Left kidney (tissue), 8 donors: ENCODE measurements around the gene ITGB3. TPM values are rescaled to one million over a fixed set of nuclear protein-coding genes. Genes with fewer than 3 reads are reported as not detected.
"Not testable (repeated sequence)": the region's sequence is repeated elsewhere in the genome, so short reads cannot be mapped to it uniquely, and the experiment has no call there.

Source experiments
- DNase-seq: peaks from one replicate; pipeline ENCODE4 v3.0.0-alpha.2; 2013
- long read RNA-seq, 8 donors: transcript quantifications; one replicate each; lab custom pipeline, GENCODE V29; 2026
- polyA plus RNA-seq: library from polyadenylated mRNA; unstranded; fragments of 120-200 nt; gene quantifications from one replicate; pipeline ENCODE4 v1.2.1, GENCODE V29; 2013; ENCODE audit not compliant: insufficient read length

The ITGB3 gene
- 21.8 TPM for polyA plus RNA-seq
- long read RNA-seq, donor 1, partial matches to known transcripts: 0 of 2 reads
- long read RNA-seq, donor 1, other reads (novel, unspliced or antisense): 0 of 2 reads
- long read RNA-seq, donor 2: 0 reads
- long read RNA-seq, donor 3, partial matches to known transcripts: 0 of 1 reads
- long read RNA-seq, donor 3, other reads (novel, unspliced or antisense): 0 of 1 reads
- long read RNA-seq, donor 4: 0 reads
- long read RNA-seq, donor 5, partial matches to known transcripts: 8 of 10 reads
- long read RNA-seq, donor 5, other reads (novel, unspliced or antisense): 0 of 10 reads
- long read RNA-seq, donor 6: 0 reads
- long read RNA-seq, donor 7, partial matches to known transcripts: 8 of 11 reads
- long read RNA-seq, donor 7, other reads (novel, unspliced or antisense): 0 of 11 reads
- long read RNA-seq, donor 8: 0 reads

DNA sequence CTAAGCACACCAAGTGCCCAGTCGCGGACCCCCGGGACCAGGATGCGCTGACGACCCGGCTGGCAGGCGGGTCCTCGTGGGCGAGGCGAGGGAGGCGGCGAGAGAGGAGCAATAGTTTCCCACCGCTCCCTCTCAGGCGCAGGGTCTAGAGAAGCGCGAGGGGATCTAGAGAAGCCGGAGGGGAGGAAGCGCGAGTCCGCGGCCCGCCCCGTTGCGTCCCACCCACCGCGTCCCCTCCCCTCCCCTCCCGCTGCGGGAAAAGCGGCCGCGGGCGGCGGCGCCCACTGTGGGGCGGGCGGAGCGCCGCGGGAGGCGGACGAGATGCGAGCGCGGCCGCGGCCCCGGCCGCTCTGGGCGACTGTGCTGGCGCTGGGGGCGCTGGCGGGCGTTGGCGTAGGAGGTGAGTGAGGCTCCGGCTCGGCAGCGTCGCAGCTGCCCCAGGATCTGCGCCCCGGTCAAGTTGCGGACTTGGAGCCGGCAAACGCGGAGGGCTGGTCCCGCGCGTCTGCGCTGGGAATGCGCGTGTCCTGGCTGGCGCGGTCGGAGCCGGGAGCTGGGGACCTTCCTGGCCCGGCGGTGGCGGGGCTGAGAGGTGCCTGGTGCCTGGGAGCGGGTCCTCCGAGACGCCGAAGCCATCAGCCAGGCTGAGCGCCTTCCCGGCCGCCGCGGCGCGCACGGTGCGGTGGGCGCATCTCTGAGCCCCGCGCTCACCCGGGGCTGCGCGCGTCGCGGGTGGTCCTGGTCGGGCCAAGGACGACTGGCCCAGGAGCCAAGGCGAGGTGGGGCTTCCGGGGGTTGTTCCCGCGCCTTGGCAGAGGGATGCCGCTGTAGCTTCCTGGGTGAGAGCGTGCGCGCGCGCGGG lies at the start of gene ITGB3:
TSS of gene ITGB3 (plus strand) at position 287 of the 862 bp plus-strand sequence. CDS start at position 322, 35 bp downstream.
- DNase-seq: peak; percentile 66

DNA sequence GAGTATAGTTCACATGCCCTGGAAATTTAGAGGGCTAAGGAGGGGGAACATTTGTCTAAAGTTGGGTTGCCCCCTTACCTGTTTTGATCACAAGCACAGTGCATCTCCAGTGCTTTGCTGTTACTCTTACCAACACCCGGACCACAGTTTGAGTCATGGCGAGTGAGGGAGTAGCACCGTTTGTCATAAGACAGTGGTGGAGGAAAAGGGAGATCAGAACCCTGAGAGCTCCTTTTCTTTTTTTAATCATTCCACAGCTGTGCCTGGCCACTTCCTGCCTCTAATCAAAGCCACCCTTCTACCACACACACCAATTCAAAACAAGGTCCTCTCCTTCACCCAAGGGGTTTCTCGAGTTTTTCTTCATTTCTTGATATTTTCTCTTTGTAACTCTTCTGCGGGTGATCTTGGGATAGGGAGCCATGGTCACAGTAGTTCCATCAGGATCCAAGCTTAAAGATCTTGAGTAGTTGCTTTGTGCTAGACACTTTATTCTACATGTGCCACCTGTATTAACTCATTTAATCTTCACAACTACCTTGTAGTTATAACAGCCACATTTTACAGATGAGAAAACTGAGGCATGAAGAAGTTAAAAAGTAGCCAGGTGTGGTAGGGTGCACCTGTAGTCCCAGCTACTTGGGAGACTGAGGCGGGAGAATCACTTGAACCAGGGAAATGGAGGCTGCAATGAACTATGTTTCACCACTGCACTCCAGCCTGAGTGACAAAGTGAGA lies 49.5 kb upstream of the ITGB3 start:
- DNase-seq: no peak

DNA sequence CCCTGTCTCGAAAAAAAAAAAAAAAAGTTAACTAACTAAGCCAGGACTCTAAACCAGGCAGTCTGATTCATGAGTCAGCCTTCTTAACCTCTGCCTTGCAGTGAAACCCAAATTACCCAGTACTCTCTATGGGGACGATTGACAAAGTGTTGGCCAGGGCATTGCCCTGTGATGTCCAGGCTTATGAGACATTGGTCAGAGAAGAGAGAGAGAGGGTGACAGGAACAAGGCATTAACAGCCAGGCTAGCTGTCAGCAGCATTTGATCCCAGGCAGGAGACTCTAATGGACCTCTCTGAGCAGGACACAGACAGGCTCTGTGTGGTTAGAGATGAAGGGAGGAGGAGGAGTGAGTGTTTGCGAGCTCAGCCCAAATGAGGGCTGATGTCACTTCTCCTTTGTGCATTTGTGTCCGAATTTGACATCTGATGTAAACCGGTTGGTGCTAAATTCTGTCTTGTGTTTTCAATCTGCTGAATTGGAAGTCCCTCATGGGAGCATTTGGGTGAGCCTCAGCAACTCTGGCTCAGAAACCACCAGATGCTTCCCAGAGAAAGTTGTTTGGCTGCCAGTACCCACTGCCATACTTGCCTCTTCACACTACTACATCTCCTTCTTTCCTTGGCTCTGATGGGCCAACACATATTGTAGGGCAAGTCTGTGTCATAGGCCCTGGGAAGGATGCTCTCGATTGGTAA lies 48.8 kb upstream of the ITGB3 start:
- DNase-seq: no peak

DNA sequence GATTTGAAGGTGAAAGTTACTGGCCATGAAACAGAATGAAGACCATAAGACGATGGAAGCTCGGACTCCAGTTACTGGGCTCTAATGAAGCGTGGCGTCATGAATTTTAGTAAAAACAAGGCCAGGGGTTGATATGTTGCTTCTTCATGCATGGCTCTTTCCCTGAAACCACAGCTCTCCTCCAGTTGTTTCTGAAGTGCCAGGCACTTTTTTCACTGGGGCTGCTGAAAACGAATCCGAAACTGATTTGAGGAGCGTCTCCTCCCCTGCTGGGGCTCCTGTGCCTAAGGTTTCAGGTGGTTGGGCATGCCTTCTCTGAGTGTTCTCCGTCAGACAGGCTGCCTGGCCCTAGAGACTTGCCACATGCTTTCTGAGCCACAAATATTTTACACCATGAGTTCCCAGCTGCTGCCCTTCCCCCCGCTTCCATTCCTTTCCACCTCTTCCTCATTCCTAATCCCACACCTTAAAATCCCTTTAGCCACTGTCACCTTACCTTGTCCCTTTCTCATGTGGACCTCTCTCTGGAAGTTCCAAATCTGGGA lies 48.1 kb upstream of the ITGB3 start:
- DNase-seq: no peak

DNA sequence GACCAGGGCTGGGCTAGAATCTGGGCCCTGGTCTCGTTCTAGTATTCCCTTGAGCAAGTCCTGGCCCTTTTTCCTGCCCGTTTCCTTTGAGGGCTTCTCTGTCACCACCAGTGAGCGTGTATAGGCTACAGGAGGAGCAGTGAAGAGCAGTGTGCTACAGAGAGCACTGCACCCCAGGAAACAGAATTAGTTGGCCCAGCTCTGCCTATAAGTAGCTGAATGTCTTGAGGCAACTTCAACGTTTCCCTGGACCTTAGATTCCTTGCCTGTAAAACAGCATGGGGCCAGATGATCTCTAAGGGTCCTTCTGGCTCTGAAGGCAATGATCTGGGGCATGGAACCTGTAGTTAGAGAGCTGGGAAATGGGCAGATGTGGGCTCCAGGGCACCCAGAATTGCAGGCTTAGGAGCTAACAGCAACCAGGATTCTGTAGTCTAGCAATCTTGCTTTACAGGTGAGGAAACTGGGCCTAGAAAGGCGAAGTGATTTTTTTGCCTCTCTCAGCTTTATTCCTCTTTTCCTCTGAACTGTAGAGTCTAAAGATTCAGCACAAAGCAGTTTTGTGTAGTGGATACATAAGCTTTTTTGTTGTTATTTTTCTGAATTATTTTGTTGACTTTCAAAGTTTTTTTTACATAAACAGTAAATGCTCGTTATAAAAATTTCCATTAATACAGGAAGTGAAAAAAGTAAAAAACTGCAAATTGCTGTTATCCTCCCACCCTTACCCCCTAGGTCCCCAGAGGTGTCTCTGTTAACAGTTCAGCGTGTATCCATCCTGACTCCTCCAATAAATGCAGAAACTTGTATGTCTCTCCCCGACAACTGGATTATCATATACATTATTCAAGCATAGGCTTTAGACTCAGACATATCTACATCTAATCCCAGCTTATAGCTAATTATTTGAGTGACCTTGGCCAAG lies 46.2 kb upstream of the ITGB3 start:
- DNase-seq: no peak

DNA sequence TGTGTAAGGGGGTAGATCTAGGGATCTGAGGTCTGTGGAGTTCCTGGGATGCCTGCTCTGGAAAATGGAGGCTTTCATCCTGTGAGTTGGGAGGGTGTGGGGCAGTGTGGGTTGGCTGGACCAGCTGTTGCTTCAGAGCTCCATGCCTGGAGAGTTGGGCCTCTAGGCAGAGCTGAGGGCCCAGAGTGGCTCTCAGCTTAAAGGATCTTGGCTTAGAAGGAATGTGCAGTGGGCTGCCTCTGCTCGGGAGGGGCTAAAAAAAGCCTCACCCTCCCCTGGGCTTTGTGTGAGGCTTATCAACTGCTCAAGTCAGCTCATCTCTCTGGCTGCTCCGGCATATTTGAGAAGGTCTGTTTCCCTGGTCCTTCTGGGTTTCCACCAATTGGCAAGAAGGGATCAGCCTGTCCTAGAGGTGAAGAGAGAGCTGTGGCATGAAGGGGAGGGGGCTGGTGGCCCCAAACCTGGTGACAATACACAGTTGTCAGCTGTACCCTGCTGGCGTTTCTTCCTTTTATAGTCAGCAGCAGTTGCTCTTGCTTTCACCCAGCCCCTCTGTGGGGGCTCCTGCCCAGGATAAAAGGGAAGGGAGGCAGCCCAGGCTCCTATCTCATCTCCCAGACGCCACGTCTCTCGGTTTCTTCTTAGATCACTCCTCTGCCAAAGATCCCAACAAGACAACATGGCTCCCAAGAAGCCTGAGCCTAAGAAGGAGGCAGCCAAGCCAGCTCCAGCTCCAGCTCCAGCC lies 44.7 kb upstream of the ITGB3 start, which contains the start of gene MYL4:
TSS of gene MYL4 (plus strand) at position 605 of the 745 bp plus-strand sequence. CDS start at position 680, 75 bp downstream.
- no peak for DNase-seq

DNA sequence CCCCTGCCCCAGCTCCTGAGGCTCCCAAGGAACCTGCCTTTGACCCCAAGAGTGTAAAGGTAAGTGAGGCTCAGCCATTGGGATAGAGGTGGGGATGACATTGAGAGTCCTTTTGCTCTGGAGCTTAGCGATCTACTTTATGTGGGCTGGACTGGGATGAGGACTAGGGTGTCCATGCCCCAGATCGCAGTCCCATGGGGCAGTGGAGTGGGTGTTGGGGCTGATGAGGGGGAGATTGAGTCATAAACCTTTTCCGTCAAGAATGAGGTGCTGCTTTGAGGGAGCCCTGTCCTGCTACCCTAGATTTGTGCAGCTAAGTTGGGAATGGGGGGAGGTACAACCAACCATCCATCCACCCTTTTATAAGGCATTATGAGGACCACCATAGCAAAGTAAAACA lies 44.1 kb upstream of the ITGB3 start:
- no peak for DNase-seq

DNA sequence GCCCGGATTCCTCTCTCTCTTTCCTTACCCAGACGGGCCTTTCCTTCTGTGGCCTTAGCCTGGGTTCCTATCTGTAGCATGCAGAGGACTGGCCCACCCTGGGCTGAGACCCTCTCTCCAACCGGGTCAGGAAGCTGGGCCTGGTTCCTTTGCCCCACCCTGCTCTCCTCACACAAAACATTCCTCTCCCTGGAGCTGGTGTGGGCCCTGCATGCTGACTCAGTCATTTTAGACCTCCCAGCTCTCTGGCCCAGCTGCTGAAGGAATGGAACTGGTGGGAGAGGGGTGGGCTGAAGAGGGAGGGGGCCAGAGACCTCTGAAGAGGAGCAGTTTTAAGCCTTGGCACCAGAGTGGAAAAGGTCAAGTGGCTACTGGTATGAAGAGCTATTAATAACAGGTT lies 43.5 kb upstream of the ITGB3 start:
- no peak for DNase-seq

DNA sequence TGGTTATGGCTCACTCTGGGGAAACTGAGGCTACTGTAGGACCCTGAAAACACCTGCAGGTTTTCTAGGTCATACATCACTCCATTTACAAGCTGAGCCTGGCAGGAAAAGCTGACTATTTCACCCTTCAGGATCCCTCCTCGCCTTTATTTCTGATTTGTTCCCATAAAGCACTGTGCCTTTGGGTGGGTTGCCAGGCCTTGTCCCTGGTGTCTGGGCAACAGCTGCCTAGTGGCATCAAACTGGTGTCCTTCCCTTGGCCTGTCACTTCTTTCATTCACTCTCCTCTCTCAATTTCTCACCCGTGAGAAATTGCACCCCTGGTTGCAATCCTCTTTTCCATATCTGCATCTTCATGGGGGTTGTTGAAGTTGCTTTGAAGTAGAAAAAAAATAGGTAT lies 42.8 kb upstream of the ITGB3 start:
- DNase-seq: no peak

DNA sequence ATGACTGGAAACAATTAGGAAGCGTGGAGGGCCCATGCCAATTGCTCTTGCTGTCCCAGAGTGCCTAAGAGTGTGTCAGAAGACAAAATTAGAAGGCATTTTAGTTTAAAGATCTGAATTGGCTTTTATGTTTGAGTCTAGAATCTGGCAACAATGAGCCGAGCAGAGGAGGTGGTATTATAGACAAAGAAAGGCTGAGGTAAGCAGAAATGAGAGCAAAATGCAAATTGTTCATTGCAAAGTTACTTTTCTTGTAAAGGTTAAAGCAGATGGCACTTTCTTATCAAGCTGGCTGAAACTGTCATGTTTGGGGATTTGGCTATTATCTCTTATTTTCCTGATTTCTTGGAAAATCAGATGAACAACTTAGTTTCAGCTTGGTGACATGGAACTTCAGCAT lies 41.2 kb upstream of the ITGB3 start:
- DNase-seq: no peak

DNA sequence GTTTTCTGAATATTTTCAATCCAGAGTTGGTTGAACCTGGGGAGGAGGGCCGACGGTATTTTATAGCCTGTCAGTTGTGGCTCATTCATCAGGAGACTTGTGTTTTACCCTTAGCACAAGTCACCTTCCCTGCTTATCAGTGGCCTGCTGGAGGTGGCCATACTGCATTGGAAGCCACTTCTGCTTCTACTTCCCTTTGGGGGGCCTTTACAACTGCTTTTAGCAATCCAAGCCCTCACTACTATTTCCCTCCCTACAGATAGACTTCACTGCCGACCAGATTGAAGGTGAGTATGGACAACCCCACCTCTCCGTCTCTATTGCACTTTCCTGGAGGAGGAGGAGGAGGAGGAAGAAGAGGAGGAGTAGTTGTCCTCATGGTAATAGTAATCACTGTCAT lies 40.1 kb upstream of the ITGB3 start:
- no peak for DNase-seq

DNA sequence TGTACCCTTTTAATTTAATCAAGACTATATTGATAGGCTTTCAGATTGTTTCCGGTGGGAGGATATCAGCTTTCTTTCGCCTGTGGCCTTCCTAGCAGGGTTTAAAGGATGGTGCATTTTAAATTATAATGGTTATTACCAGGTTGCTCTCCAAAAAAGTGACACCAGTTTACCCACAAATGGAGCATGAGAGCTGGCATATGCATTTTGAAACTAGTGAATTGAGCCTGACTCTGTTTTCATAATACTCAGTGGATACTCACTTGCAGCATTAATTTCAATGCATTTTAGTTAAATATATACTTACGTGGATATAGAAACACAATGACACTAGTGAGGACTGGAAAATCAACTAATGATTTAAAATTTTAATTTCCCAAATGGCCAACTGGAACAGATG lies 38.7 kb upstream of the ITGB3 start:
- no peak for DNase-seq

DNA sequence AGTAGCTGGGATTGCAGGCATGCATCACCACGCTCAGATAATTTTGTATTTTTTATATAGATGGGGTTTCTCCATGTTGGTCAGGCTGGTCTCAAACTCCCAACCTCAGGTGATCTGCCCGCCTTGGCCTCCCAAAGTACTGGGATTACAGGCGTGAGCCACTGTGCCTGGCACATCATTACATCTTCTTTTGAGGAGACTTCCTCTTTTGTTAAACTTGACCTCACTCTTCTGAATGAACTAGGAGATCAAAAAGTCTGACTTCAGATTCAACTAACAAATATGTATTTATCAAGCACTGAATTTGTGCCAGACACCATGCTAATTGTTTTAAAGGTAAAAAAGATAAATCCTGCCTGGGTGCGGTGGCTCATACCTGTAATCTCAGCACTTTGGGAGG lies 36.8 kb upstream of the ITGB3 start:
- not testable (repeated sequence) for DNase-seq

DNA sequence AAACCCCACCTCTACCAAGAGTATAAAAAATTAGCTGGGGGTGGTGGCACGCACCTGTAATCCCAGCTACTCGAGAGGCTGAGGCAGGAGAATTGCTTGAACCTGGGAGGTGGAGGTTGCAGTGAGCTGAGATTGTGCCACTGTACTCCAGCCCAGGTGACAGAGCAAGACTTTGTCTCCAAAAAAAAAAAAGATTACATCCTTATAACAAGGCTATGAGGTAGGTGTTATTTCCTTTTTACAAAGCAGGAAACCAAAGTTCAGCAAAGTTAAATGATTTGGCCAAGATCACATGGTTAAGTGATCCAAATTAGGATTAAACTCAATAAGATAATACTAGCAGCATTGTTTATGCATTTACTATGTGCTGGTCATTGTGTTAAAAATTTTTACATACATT lies 36.3 kb upstream of the ITGB3 start:
- not testable (repeated sequence) for DNase-seq

DNA sequence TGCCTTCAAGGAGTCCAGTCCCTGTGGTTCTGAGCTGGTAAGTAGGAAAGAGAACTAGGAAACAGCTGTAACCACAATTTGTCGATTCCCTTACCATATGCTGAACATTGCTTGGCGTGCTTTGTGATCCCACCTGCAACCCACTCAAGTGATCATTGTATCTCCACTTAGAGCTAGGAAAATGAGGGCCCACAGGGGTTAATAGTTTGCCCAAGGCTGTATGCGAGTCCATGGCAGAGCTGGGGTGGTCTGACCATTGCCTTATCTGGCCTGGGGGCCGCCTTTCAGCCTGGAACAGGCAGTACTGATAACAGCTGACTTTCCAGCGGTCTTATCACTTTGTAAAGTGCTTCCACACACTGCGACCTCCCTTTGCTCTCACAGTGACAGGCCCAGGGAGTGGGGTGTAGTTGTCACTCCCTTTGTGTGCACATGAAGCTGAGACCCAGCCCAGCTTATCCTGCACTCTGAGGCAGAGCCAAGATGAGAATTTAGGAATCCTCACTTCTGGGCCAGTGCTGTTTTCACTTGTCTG lies 34.7 kb upstream of the ITGB3 start:
- DNase-seq: no peak

DNA sequence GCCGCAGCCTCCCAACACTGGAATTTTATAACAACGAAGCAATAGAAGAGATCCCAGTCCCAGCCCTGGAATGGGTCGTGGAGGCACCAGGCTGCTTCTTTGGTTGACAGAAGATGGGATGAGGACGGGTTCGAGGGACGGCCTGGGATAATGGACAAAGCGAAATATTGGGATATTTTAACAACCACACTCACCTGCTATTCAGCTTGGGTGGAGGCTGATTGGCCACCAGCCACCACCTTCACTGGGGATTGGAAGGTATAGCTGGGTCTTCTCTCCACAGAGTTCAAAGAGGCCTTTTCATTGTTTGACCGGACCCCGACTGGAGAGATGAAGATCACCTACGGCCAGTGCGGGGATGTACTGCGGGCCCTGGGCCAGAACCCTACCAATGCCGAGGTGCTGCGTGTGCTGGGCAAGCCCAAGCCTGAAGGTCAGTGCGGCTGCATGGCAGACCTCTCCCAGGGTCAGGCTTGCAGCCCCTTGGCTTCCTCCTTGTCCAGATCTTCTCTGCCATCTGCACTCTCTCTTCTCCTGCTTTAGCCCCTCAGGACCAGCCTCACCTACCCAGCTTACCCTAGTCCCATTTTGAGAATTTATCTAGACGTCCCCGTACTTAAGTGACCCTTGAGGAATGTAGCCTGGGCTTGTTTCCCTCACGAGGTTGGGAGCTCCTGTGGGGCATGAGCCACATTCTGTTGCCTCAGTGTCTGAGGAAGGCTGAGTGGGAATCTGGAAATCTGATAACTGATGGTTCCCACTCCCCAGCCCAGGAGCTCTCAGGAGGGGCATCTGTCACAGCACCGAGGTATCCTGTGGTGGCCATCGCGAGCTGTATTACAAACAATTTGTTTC lies 33.8 kb upstream of the ITGB3 start:
- no peak for DNase-seq

DNA sequence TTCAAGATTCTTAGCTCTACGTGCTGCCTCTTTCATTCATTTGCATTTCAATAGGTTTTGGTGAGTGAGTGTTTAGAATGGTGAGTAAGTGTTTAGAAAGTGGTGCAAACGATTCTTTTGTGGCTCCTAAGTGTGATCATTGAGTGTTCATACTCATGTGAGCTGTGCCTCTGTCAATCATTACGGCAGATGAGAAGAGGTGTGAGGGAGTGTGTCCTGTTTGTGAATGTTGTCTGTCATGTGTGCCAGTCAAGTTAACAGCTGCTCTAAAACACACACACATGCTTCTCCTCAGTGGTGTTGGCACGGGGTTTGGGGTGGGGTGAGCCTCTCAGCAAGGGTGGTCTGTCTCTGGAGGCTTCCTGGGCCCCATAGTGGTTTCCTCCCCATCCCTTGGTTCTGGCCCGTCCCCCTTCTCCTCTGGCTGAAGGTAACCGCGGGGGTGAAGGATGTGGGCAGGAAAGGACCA lies 33.1 kb upstream of the ITGB3 start:
- no peak for DNase-seq

DNA sequence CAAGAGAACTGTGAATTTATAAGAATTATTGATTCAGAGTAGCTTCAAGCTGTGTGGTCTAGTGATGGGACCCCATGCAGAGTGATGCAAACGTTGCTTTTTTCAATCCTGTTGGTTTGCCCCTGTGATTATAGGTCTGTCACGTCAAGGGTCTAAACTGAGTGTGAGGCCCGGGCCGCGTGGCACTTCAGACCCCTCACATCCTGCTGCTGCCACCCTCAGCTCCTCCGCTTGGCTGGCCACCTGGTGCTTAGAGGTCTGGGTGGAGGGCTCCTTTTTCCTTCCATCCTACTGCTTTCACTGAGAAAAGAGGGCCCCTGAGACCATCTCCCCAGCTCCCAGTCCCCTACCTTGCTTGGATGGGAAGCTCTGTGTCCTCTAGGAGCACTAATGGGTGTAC lies 32.5 kb upstream of the ITGB3 start:
- DNase-seq: no peak
